EH (cell line): ENCODE results near the gene SCFD2.
A peak's percentile ranks its signal among the peaks of the same experiment; 100 is the strongest.
"Not testable (repeated sequence)": the region's sequence is repeated elsewhere in the genome, so short reads cannot be mapped to it uniquely, and the experiment has no call there.

ENCODE experiments used
- DNase-seq: peaks from one replicate; pipeline ENCODE4 v3.0.0-alpha.2; 2015; ENCODE audit warnings: low read depth

The SCFD2 gene

GRCh38 chr4:53049528-53049927 lies 316.3 kb downstream of the SCFD2 start:
- no peak for DNase-seq

GRCh38 chr4:53044651-53044960 lies 321.3 kb downstream of the SCFD2 start:
- DNase-seq, result no peak

- DNase-seq, result no peak
Observed at GRCh38 chr4:53043891-53044650, 321.8 kb downstream of the SCFD2 start.

GRCh38 chr4:53043055-53043454 lies 322.8 kb downstream of the SCFD2 start:
- DNase-seq, result no peak

GRCh38 chr4:53040851-53041250 lies 325.0 kb downstream of the SCFD2 start:
- no peak for DNase-seq

- peak; percentile 43 for DNase-seq
Observed at GRCh38 chr4:53040459-53040815, 325.4 kb downstream of the SCFD2 start.

- no peak for DNase-seq
Observed at GRCh38 chr4:53039741-53040458, 326.0 kb downstream of the SCFD2 start.

GRCh38 chr4:53037892-53038291 lies 328.0 kb downstream of the SCFD2 start:
- no peak for DNase-seq

- DNase-seq, result not testable (repeated sequence)
Observed at GRCh38 chr4:53032908-53033307, 333.0 kb downstream of the SCFD2 start.

- no peak for DNase-seq
Observed at GRCh38 chr4:53026233-53026632, 339.6 kb downstream of the SCFD2 start.

- no peak for DNase-seq
Observed at GRCh38 chr4:53023677-53024299, 342.1 kb downstream of the SCFD2 start.

- DNase-seq, result no peak
Observed at GRCh38 chr4:53022513-53023100, 343.3 kb downstream of the SCFD2 start.

GRCh38 chr4:53021754-53022512 lies 343.9 kb downstream of the SCFD2 start:
- DNase-seq, result no peak

GRCh38 chr4:53019485-53020382 lies 346.1 kb downstream of the SCFD2 start:
- DNase-seq, result peak; percentile 86

GRCh38 chr4:53018471-53018870 lies 347.4 kb downstream of the SCFD2 start:
- DNase-seq, result no peak

GRCh38 chr4:53016099-53016820 lies 349.6 kb downstream of the SCFD2 start:
- no peak for DNase-seq

GRCh38 chr4:53015681-53016080 lies 350.2 kb downstream of the SCFD2 start:
- peak; percentile 68 for DNase-seq

GRCh38 chr4:53014881-53015280 lies 351.0 kb downstream of the SCFD2 start:
- DNase-seq, result peak; percentile 32

- no peak for DNase-seq
Observed at GRCh38 chr4:53013873-53014775, 351.7 kb downstream of the SCFD2 start.
